Measurements from ENCODE around the gene ARHGEF12.

DNA sequence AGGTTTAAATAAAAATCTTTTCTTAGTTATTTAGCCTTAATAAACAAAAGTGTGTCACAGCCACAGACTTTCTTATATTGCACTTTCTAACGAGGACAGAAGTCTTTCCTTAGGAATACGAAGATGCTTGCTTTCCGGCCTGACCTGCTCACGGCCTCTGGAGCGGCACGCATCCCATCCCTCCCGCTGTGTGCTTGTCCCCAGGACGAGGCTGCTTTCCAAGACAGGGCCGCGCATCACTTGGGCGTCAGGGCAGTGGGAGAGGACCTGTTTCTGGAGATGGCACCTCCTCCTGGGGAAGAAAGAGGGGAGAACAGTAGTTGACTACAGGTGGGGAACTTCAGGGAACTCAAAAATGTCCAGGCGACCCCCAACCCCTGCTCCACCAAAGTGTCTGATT, 201.8 kb downstream of the ARHGEF12 start:
- TF ChIP-seq CEBPB (IDR thresholded peaks at IDR 0.05) (no peak), TAF1 (IDR thresholded peaks at IDR 0.05; ENCODE audit: low read depth) (no peak), MAX (IDR thresholded peaks at IDR 0.05) (no peak), TEAD4 (IDR thresholded peaks at IDR 0.05) (no peak), YY1 (IDR thresholded peaks at IDR 0.05; ENCODE audit: low read depth) (no peak), FOXM1 (IDR thresholded peaks at IDR 0.05; ENCODE audit: borderline replicate concordance, low read depth) (no peak)
- TF ChIP-seq, protein P1, sequence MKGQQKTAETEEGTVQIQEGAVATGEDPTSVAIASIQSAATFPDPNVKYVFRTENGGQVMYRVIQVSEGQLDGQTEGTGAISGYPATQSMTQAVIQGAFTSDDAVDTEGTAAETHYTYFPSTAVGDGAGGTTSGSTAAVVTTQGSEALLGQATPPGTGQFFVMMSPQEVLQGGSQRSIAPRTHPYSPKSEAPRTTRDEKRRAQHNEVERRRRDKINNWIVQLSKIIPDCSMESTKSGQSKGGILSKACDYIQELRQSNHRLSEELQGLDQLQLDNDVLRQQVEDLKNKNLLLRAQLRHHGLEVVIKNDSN (IDR thresholded peaks at IDR 0.05), result no peak

Measured in Ishikawa (cell line).